GM12891 (cell line): ENCODE data around the gene TNPO1.

Source experiments
- POLR2A ChIP-seq: IDR thresholded peaks from 2 replicates; pipeline ENCODE4 v1.6.1; 2011; ENCODE audit warnings: low read depth, low read length, control low read depth
- POLR2AphosphoS5 ChIP-seq: IDR thresholded peaks from 2 replicates; pipeline ENCODE4 v1.6.1; 2011; ENCODE audit warnings: low read depth, low read length, control low read depth
- POU2F2 ChIP-seq: IDR thresholded peaks from 2 replicates; pipeline ENCODE4 v1.6.1; 2011; ENCODE audit warnings: low read depth, mild to moderate bottlenecking, control low read depth, low read length, moderate library complexity
- SPI1 ChIP-seq: IDR thresholded peaks from 2 replicates; pipeline ENCODE4 v1.6.1; 2011; ENCODE audit warnings: low read depth, low read length, control low read depth
- TAF1 ChIP-seq: IDR thresholded peaks from 2 replicates; pipeline ENCODE4 v1.6.1; 2011; ENCODE audit warnings: low read depth, low read length, control low read depth

DNA sequence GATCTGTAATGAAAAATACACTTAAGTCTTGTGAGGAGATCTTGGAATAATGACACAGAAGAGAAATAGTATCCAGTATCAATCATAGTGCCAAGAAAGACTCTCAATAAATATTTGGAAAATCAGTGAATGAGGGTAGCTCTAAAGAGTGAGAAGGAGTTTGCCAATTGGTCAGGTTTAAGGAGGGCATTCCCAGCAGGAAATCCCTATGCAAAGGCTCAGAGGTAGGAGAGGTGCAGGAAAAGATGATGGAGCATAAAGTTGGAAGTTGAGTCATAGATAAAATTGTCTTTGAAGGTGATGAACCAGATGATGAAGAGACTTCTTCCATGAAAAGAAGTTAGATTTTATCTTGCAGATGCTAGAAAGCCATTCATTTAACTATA, 27.8 kb downstream of the TNPO1 start:
- TF ChIP-seq SPI1 (no peak), POLR2A (no peak), POLR2AphosphoS5 (no peak), TAF1 (no peak), POU2F2 (no peak)
